Activated T-cell treated with anti-CD3 and anti-CD28 coated beads, Interleukin-2, amount 50 U/mL, for 4 hours (primary cell): Measurements from ENCODE around the gene AURKAIP1. TPM values are rescaled to one million over a fixed set of nuclear protein-coding genes. Genes with fewer than 3 reads are reported as not detected.

Source experiments
- ATAC-seq, 2 donors: fragments of 200-7000 bp; cut with Tn5 transposase; one replicate each; pipeline ENCODE4 v1.10.0; 2021
- DNase-seq: peaks from one replicate; pipeline ENCODE4 v3.0.0-alpha.2; 2020
- H3K27me3 Mint-ChIP-seq: one replicate; pipeline ENCODE4 v1.8.0; 2021; ENCODE audit warnings: low read depth, mixed read lengths
- H3K36me3 Mint-ChIP-seq: one replicate; pipeline ENCODE4 v1.8.0; 2022; ENCODE audit warnings: mixed read lengths; ENCODE audit not compliant: insufficient read depth
- H3K4me1 Mint-ChIP-seq: one replicate; pipeline ENCODE4 v1.8.0; 2021; ENCODE audit warnings: low read depth, mixed read lengths
- H3K4me3 Mint-ChIP-seq: one replicate; pipeline ENCODE4 v1.8.0; 2021; ENCODE audit warnings: mild to moderate bottlenecking, moderate library complexity, mixed read lengths
- H3K9me3 Mint-ChIP-seq: one replicate; pipeline ENCODE4 v1.8.0; 2021; ENCODE audit warnings: mixed read lengths
- total RNA-seq, 3 donors: library from RNA; stranded (reverse); gene quantifications; one replicate each; pipeline ENCODE4 v1.2.1, GENCODE V29; 2021

AURKAIP1 gene
- total RNA-seq, 3 donors from 2014 or later: 218 to 244 (median 220) TPM

DNA sequence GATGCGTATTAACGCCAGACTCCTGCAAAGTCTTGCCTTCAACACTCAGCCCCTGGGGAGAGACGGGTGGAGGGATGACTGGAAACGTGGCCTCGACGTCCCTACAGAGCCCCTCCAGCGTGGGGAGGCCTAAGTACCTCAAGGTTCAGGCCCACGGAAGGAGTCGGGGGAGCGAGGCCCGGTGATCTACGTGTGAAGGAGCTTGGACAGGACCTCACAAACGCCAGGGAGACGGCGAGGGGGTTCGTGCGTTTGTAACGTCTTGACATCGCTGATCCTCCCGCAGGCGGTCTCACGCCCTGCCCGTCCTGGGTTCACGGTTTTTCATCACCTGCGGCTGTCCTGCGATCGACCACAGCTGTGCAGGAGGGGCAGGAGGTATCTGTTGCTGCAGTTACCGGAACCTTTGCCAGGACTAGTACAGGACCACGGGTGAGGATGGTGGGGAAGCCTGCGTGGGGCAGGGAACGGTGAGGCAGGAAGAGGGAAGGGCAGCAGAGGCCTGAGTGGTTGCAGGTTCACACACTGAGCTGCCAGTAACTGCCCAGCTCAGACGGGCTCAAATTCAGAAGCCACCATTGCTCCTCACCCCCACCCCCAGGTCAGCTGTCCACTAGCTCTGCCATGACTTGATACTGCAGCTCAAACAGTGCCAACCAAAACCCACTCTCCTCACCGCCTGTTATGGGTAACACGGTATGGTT lies 25.0 kb upstream of the AURKAIP1 start:
- H3K27me3 Mint-ChIP-seq: no peaks in the 10 kb centered on the region
- H3K4me1 Mint-ChIP-seq: peaks cover 50% of the 10 kb centered on the region
- H3K4me3 Mint-ChIP-seq: peak overlapping the region; percentile 97
- ATAC-seq (peak in 1 of 2 donors; percentile 1), DNase-seq (no peak)
- peaks cover 40% of the 10 kb centered on the region for H3K36me3 Mint-ChIP-seq
- H3K9me3 Mint-ChIP-seq: no peaks in the 10 kb centered on the region

DNA sequence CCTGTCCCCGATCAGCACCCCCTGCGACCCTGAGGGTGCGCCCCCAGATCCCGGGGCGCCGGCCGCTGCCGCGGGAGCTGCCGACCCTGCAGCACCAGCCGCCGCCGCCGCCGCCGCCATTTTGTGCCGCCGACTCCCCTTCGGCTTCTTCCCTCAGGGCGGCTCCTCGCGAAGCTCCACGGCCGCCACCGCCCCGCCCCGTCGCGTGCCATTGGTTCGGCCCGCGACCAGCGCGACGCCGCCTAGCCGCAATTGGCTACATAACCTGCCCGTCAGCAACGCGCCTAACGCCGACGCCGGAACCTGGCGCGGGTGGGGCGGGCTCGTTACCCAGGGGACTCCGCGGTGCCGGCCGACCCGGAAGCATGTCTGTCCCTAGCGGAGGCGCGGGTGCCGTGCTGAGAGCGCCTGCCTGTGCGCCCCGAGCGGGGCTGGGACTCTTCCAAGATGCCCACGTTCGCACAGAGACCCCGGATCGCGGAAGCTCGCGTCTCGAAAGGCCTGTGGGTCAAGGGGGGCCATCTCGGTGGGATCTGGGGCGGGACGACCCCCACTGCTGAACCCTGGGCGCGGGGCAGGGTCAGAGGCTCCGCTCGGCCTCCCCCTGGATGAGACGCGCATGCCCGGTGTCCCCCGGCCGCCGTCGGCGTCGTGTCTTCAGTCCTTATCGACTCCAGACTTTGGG lies 24.3 kb upstream of the AURKAIP1 start, which contains the start of gene CCNL2:
Gene CCNL2, minus strand, starts transcription at position 149 of the 685 bp plus-strand sequence. Its CDS starts 29 bp downstream, at position 120.
- no peaks in the 10 kb centered on the region for H3K9me3 Mint-ChIP-seq
- H3K36me3 Mint-ChIP-seq: peaks cover 41% of the 10 kb centered on the region
- DNase-seq (peak; percentile 99), ATAC-seq (peak; percentile 95)
- H3K27me3 Mint-ChIP-seq: no peaks in the 10 kb centered on the region
- peaks cover 51% of the 10 kb centered on the region for H3K4me1 Mint-ChIP-seq
- H3K4me3 Mint-ChIP-seq: peak within 1 kb of the TSS; percentile 97

- peak; percentile 1 to 7 for ATAC-seq
- no peak for DNase-seq
- H3K36me3 Mint-ChIP-seq: peaks cover 43% of the 10 kb centered on the region
- H3K9me3 Mint-ChIP-seq: no peaks in the 10 kb centered on the region
- H3K4me1 Mint-ChIP-seq: peaks cover 48% of the 10 kb centered on the region
- no peaks in the 10 kb centered on the region for H3K27me3 Mint-ChIP-seq
- H3K4me3 Mint-ChIP-seq: peak overlapping the region; percentile 97
Observed at GRCh38 chr1:1398677-1399186, 23.7 kb upstream of the AURKAIP1 start.

- DNase-seq (no peak), ATAC-seq (no peak)
- Mint-ChIP-seq H3K4me1 (peaks cover 42% of the 10 kb centered on the region), H3K9me3 (no peaks in the 10 kb centered on the region), H3K36me3 (peaks cover 39% of the 10 kb centered on the region), H3K27me3 (no peaks in the 10 kb centered on the region), H3K4me3 (peak overlapping the region; percentile 97)
Observed at GRCh38 chr1:1397839-1398523, 23.0 kb upstream of the AURKAIP1 start.

GRCh38 chr1:1395166-1395565 lies 20.2 kb upstream of the AURKAIP1 start:
- H3K4me3 Mint-ChIP-seq: peak overlapping the region; percentile 16
- H3K4me1 Mint-ChIP-seq: peaks cover 24% of the 10 kb centered on the region
- no peaks in the 10 kb centered on the region for H3K9me3 Mint-ChIP-seq
- ATAC-seq (no peak), DNase-seq (no peak)
- peaks cover 41% of the 10 kb centered on the region for H3K36me3 Mint-ChIP-seq
- H3K27me3 Mint-ChIP-seq: no peaks in the 10 kb centered on the region

DNA sequence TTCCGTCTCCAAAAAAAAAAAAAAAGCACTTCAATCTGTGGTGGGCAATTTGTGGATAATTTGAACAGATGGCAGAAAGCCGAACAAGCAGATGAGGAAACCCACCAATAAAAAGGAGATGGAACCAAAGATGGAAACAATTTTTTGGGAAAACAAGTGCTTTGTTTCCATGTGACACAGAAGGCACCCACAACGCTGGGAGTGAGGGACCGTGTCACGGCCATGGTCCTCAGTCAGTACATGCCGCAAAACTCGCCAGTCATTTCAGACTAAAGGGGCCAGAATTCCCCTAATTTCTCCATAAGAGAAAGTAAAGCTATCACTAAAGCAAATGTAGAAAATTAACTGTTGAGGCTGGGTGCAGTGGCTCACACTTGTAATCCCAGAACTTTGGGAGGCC lies 19.1 kb upstream of the AURKAIP1 start:
- DNase-seq (no peak), ATAC-seq (no peak)
- Mint-ChIP-seq H3K4me3 (no peak overlapping the region), H3K36me3 (peaks cover 44% of the 10 kb centered on the region), H3K4me1 (peaks cover 22% of the 10 kb centered on the region), H3K27me3 (no peaks in the 10 kb centered on the region), H3K9me3 (no peaks in the 10 kb centered on the region)

DNA sequence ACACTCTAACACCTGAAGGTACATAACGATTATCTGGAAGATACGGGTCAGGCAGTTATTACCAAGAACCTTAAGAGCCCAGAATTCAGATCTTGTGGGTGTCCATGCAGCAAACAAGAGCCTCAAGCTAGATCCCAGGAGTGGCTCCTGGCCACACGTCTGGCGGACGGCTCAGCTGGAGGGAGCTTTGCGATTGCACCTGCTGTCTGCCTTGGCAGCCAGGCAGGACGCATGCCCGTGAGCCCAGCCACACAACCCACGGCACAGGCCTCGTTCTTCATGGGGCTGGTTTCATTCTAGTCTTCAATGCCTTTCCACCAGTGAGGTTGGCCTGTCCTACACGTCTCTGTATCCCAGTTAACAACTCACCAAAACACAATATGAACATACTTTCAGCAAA lies 18.4 kb upstream of the AURKAIP1 start:
- H3K36me3 Mint-ChIP-seq: peaks cover 44% of the 10 kb centered on the region
- peaks cover 22% of the 10 kb centered on the region for H3K4me1 Mint-ChIP-seq
- H3K9me3 Mint-ChIP-seq: no peaks in the 10 kb centered on the region
- H3K27me3 Mint-ChIP-seq: no peaks in the 10 kb centered on the region
- ATAC-seq (no peak), DNase-seq (no peak)
- H3K4me3 Mint-ChIP-seq: no peak overlapping the region

- DNase-seq (no peak), ATAC-seq (no peak)
- H3K27me3 Mint-ChIP-seq: no peaks in the 10 kb centered on the region
- no peak overlapping the region for H3K4me3 Mint-ChIP-seq
- peaks cover 42% of the 10 kb centered on the region for H3K36me3 Mint-ChIP-seq
- H3K4me1 Mint-ChIP-seq: peaks cover 18% of the 10 kb centered on the region
- H3K9me3 Mint-ChIP-seq: no peaks in the 10 kb centered on the region
Observed at GRCh38 chr1:1393014-1393413, 18.0 kb upstream of the AURKAIP1 start.

DNA sequence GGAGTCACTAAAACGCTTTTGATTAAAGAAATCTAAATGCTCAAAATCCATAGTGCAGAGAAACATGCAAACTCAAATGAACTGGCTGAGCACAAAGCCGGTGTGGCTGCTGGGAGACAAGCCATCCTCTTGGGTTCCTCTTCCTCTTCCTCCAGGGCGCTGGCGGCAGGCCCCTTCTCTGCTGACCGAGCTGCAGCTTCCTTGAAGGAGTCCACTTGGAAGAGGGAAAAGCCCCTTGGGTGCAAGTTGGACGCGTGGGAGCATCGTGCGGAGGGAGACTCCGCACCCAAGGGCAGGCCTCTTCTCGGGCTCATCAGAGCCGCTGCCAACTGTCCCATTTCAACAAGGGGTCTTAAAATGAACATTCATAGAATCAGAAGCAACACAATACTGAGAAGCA lies 16.2 kb upstream of the AURKAIP1 start:
- peaks cover 11% of the 10 kb centered on the region for H3K4me1 Mint-ChIP-seq
- no peak for ATAC-seq
- DNase-seq: no peak
- H3K36me3 Mint-ChIP-seq: peaks cover 50% of the 10 kb centered on the region
- H3K4me3 Mint-ChIP-seq: no peak overlapping the region
- H3K27me3 Mint-ChIP-seq: no peaks in the 10 kb centered on the region
- H3K9me3 Mint-ChIP-seq: no peaks in the 10 kb centered on the region

GRCh38 chr1:1390675-1391074 lies 15.7 kb upstream of the AURKAIP1 start:
- ATAC-seq (no peak), DNase-seq (no peak)
- H3K4me1 Mint-ChIP-seq: peaks cover 9% of the 10 kb centered on the region
- no peak overlapping the region for H3K4me3 Mint-ChIP-seq
- no peaks in the 10 kb centered on the region for H3K27me3 Mint-ChIP-seq
- H3K36me3 Mint-ChIP-seq: peaks cover 53% of the 10 kb centered on the region
- no peaks in the 10 kb centered on the region for H3K9me3 Mint-ChIP-seq

DNA sequence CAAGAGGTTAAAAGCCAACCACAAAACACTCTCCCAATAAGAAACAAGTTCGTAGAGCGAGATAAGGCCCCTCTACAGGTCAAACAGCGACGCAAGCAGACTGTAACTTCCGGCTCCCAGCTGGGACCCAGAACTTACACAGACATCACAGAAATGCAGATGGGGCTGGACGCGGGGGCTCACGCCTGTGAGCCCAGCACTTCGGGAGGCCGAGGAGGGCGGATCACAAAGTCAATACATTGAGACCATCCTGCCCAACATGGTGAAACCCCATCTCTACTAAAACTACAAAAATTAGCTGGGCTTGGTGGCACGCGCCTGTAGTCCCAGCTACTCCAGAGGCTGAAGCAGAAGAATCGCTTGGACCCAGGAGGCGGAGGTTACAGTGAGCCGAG lies 13.1 kb upstream of the AURKAIP1 start:
- Mint-ChIP-seq H3K27me3 (no peaks in the 10 kb centered on the region), H3K4me1 (peaks cover 2% of the 10 kb centered on the region), H3K4me3 (no peak overlapping the region), H3K9me3 (no peaks in the 10 kb centered on the region), H3K36me3 (peaks cover 34% of the 10 kb centered on the region)
- no peak for ATAC-seq
- DNase-seq: no peak

GRCh38 chr1:1387098-1388077 lies 12.4 kb upstream of the AURKAIP1 start:
- H3K36me3 Mint-ChIP-seq: peaks cover 33% of the 10 kb centered on the region
- DNase-seq (no peak), ATAC-seq (no peak)
- H3K27me3 Mint-ChIP-seq: no peaks in the 10 kb centered on the region
- H3K4me3 Mint-ChIP-seq: no peak overlapping the region
- H3K9me3 Mint-ChIP-seq: no peaks in the 10 kb centered on the region
- peaks cover 1% of the 10 kb centered on the region for H3K4me1 Mint-ChIP-seq

DNA sequence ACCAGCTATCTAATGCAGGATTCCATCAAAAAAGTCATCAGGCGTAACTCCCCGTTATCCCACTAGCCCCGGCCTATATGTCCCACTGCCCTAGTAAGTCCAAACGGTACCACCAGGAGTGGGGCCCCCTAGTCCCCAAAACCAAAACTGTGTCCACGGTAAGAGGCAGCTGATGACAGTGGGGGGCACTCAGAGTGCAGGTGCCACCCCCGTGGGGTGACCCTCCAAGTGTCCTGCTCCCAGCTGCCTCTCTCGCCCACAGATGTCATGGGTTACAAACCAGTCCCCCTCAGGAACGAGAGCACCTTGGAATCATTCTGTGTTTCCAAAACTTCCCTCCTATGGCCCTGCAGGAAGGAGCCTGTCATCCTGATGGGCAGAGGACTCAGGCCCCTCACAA lies 10.9 kb upstream of the AURKAIP1 start:
- H3K36me3 Mint-ChIP-seq: peaks cover 26% of the 10 kb centered on the region

More for the DNA sequence above, 10.9 kb upstream of the AURKAIP1 start:
- no peak for DNase-seq
- no peak overlapping the region for H3K4me3 Mint-ChIP-seq
- ATAC-seq: no peak
- no peaks in the 10 kb centered on the region for H3K9me3 Mint-ChIP-seq
- H3K4me1 Mint-ChIP-seq: no peaks in the 10 kb centered on the region
- H3K27me3 Mint-ChIP-seq: no peaks in the 10 kb centered on the region
